ENCODE results near the gene TMEM61.

TMEM61 gene

GRCh38 chr1:54991939-54992338, 11.5 kb downstream of the TMEM61 start:
- TF ChIP-seq, protein P1, sequence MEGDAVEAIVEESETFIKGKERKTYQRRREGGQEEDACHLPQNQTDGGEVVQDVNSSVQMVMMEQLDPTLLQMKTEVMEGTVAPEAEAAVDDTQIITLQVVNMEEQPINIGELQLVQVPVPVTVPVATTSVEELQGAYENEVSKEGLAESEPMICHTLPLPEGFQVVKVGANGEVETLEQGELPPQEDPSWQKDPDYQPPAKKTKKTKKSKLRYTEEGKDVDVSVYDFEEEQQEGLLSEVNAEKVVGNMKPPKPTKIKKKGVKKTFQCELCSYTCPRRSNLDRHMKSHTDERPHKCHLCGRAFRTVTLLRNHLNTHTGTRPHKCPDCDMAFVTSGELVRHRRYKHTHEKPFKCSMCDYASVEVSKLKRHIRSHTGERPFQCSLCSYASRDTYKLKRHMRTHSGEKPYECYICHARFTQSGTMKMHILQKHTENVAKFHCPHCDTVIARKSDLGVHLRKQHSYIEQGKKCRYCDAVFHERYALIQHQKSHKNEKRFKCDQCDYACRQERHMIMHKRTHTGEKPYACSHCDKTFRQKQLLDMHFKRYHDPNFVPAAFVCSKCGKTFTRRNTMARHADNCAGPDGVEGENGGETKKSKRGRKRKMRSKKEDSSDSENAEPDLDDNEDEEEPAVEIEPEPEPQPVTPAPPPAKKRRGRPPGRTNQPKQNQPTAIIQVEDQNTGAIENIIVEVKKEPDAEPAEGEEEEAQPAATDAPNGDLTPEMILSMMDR (IDR thresholded peaks at IDR 0.05; ENCODE audit: extremely low read depth, missing control alignments) = no peak
- DNase-seq (ENCODE audit: low spot score) = no peak

DNA sequence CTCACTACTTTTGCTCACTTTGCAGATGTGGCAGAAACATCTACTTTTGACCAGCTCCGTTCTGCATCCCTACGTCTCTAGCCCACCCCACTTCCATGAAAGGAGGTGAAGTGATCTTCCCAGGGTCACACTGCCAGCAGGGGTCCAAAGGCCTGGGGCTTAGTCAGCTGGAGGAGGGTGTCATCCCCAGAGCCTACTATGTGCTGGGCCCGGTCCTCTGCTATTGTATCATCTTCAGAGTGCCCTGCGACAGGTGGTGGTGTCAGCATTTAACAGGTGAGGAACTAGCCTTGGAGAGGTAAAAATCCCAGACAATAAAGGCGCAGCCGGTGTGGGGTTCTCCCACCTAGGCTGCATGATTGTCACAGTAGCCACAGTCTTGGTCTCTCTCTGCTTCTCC, 12.7 kb downstream of the TMEM61 start:
- no peak for DNase-seq (ENCODE audit: low spot score)
- TF ChIP-seq, protein P1 (IDR thresholded peaks at IDR 0.05; ENCODE audit: extremely low read depth, missing control alignments) = no peak

- DNase-seq (ENCODE audit: low spot score) = no peak
- TF ChIP-seq, protein P1 (IDR thresholded peaks at IDR 0.05; ENCODE audit: extremely low read depth, missing control alignments) = no peak
Measured at GRCh38 chr1:54994355-54994990, 14.0 kb downstream of the TMEM61 start.

GRCh38 chr1:54995013-54995760, 14.8 kb downstream of the TMEM61 start:
- TF ChIP-seq, protein P1 (IDR thresholded peaks at IDR 0.05; ENCODE audit: extremely low read depth, missing control alignments) = no peak
- DNase-seq (ENCODE audit: low spot score) = no peak

DNA sequence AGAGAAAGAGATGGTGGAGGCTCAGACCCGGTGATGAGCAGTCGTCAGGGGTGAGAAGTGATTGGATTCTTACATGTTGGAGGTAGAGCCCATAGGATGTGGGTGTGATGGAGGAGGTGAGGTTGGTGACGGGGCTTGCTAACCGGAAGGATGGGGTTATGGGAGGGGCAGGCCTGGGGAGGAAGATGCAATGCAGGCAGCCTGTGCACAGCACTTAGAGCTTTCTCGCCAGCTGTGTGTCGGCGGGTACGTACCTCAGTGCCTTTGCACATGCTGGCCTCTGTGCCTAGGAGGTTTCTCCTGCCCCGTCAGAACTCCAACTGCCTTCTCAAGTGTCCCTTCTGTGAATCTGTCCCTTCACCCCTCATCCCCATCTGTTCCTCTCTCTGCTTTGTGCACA, 15.4 kb downstream of the TMEM61 start:
- no peak for DNase-seq (ENCODE audit: low spot score)
- TF ChIP-seq, protein P1 (IDR thresholded peaks at IDR 0.05; ENCODE audit: extremely low read depth, missing control alignments) = no peak

GRCh38 chr1:54996359-54996868, 16.0 kb downstream of the TMEM61 start:
- DNase-seq (ENCODE audit: low spot score) = peak; percentile 94
- TF ChIP-seq, protein P1 (IDR thresholded peaks at IDR 0.05; ENCODE audit: extremely low read depth, missing control alignments) = peak; percentile 75
